Omental fat pad (tissue), 4 donors: ENCODE data around the gene CFAP45. TPM values are rescaled to one million over a fixed set of nuclear protein-coding genes. Genes with fewer than 3 reads are reported as not detected.

Experiments
- ATAC-seq: fragments of 150-250 bp; one replicate; pipeline ENCODE4 v1.9.1; 2016; ENCODE audit warnings: mild to moderate bottlenecking, moderate library complexity; ENCODE audit not compliant: low FRiP score
- DNase-seq: peaks from one replicate; pipeline ENCODE4 v3.0.0-alpha.2; 2019; ENCODE audit warnings: low spot score
- CTCF ChIP-seq, 3 donors: fragments of 450-650 bp; IDR thresholded peaks; one replicate each; pipeline ENCODE4 v1.5.1; 2016 to 2017; ENCODE audit warnings: antibody characterized with exemption in 3 of 3, mild to moderate bottlenecking in 3 of 3, moderate library complexity in 2 of 3
- total RNA-seq, 4 donors: library from RNA; depleted of rRNA; stranded (reverse); fragments of >200 nt; gene quantifications; one replicate each; pipeline ENCODE4 v1.1.0, GENCODE V29; 2016

Gene CFAP45
- total RNA-seq, 4 donors from 2014 or later = 0.84 to 5.3 (median 0.95) TPM; not detected in 1

GRCh38 chr1:159872891-159873290, 27.1 kb downstream of the CFAP45 start:
- TF ChIP-seq CTCF (IDR thresholded peaks at IDR 0.05) = no peak
- DNase-seq (no peak), ATAC-seq (no peak)

GRCh38 chr1:159870704-159871103, 29.3 kb downstream of the CFAP45 start:
- no peak for ATAC-seq
- no peak for TF ChIP-seq CTCF (IDR thresholded peaks at IDR 0.05)
- no peak for DNase-seq

- no peak for ATAC-seq
- no peak for DNase-seq
- no peak for TF ChIP-seq CTCF (IDR thresholded peaks at IDR 0.05)
Observed at GRCh38 chr1:159869607-159870006, 30.4 kb downstream of the CFAP45 start.

- TF ChIP-seq CTCF (IDR thresholded peaks at IDR 0.05) = no peak
- DNase-seq (no peak), ATAC-seq (no peak)
Observed at GRCh38 chr1:159869173-159869572, 30.8 kb downstream of the CFAP45 start.

GRCh38 chr1:159868766-159869165, 31.2 kb downstream of the CFAP45 start:
- TF ChIP-seq CTCF (IDR thresholded peaks at IDR 0.05) = no peak
- ATAC-seq (no peak), DNase-seq (no peak)

GRCh38 chr1:159867664-159868026, 32.3 kb downstream of the CFAP45 start:
- TF ChIP-seq CTCF (IDR thresholded peaks at IDR 0.05) = no peak
- DNase-seq = no peak
- peak; percentile 55 for ATAC-seq

- DNase-seq (no peak), ATAC-seq (peak; percentile 21)
- TF ChIP-seq CTCF (IDR thresholded peaks at IDR 0.05) = no peak
Observed at GRCh38 chr1:159866905-159867663, 32.9 kb downstream of the CFAP45 start.
